ENCODE results near the gene SGCD.

The SGCD gene

GRCh38 chr5:156741516-156741915, 414.6 kb downstream of the SGCD start:
- Histone ChIP-seq H3K36me3 (replicated peaks) (no peaks in the 10 kb centered on the region), H3K9me3 (no peaks in the 10 kb centered on the region), H3K27me3 (ENCODE audit: low read depth) (no peaks in the 10 kb centered on the region), H3K4me3 (no peak overlapping the region), H3K4me1 (no peaks in the 10 kb centered on the region)
- no peak for DNase-seq (ENCODE audit: low spot score in 2 of 2)
- in situ Hi-C loops (cut with MboI; ENCODE audit: low sequenced_read_pairs) = no loop called here

- H3K4me1 ChIP-seq = no peaks in the 10 kb centered on the region
- in situ Hi-C loops (cut with MboI; ENCODE audit: low sequenced_read_pairs) = no loop called here
Measured at GRCh38 chr5:156753846-156754245, 426.9 kb downstream of the SGCD start.

GRCh38 chr5:156755421-156756087, 428.6 kb downstream of the SGCD start:
- Histone ChIP-seq H3K4me1 (no peaks in the 10 kb centered on the region), H3K9me3 (no peaks in the 10 kb centered on the region), H3K4me3 (no peak overlapping the region), H3K36me3 (replicated peaks) (no peaks in the 10 kb centered on the region), H3K27me3 (ENCODE audit: low read depth) (no peaks in the 10 kb centered on the region)
- in situ Hi-C loops (cut with MboI; ENCODE audit: low sequenced_read_pairs) = no loop called here
- DNase-seq (ENCODE audit: low spot score in 2 of 2) = no peak

More at GRCh38 chr5:156753846-156754245, 426.9 kb downstream of the SGCD start:
- DNase-seq (ENCODE audit: low spot score in 2 of 2) = no peak
- H3K36me3 ChIP-seq (replicated peaks) = no peaks in the 10 kb centered on the region
- no peaks in the 10 kb centered on the region for H3K9me3 ChIP-seq
- no peaks in the 10 kb centered on the region for H3K27me3 ChIP-seq (ENCODE audit: low read depth)
- H3K4me3 ChIP-seq = no peak overlapping the region

GRCh38 chr5:156758011-156758791, 431.2 kb downstream of the SGCD start:
- DNase-seq (ENCODE audit: low spot score in 2 of 2) = no peak
- H3K9me3 ChIP-seq = no peaks in the 10 kb centered on the region
- H3K4me1 ChIP-seq = no peaks in the 10 kb centered on the region
- H3K36me3 ChIP-seq (replicated peaks) = no peaks in the 10 kb centered on the region
- H3K4me3 ChIP-seq = no peak overlapping the region
- in situ Hi-C loops (cut with MboI; ENCODE audit: low sequenced_read_pairs) = no loop called here
- no peaks in the 10 kb centered on the region for H3K27me3 ChIP-seq (ENCODE audit: low read depth)

GRCh38 chr5:156759156-156759555, 432.2 kb downstream of the SGCD start:
- Histone ChIP-seq H3K9me3 (no peaks in the 10 kb centered on the region), H3K36me3 (replicated peaks) (no peaks in the 10 kb centered on the region), H3K4me3 (no peak overlapping the region), H3K4me1 (no peaks in the 10 kb centered on the region), H3K27me3 (ENCODE audit: low read depth) (no peaks in the 10 kb centered on the region)
- in situ Hi-C loops (cut with MboI; ENCODE audit: low sequenced_read_pairs) = no loop called here
- DNase-seq (ENCODE audit: low spot score in 2 of 2) = no peak

- in situ Hi-C loops (cut with MboI; ENCODE audit: low sequenced_read_pairs) = no loop called here
- H3K4me1 ChIP-seq = no peaks in the 10 kb centered on the region
- H3K9me3 ChIP-seq = no peaks in the 10 kb centered on the region
- H3K4me3 ChIP-seq = no peak overlapping the region
- DNase-seq (ENCODE audit: low spot score in 2 of 2) = no peak
- no peaks in the 10 kb centered on the region for H3K36me3 ChIP-seq (replicated peaks)
- H3K27me3 ChIP-seq (ENCODE audit: low read depth) = no peaks in the 10 kb centered on the region
Measured at GRCh38 chr5:156762771-156763170, 435.8 kb downstream of the SGCD start.

- in situ Hi-C loops (cut with MboI; ENCODE audit: low sequenced_read_pairs) = no loop called here
- DNase-seq (ENCODE audit: low spot score in 2 of 2) = no peak
Measured at GRCh38 chr5:156764176-156764971, 437.4 kb downstream of the SGCD start.

GRCh38 chr5:156774273-156774672, 447.3 kb downstream of the SGCD start:
- Histone ChIP-seq H3K27me3 (ENCODE audit: low read depth) (no peaks in the 10 kb centered on the region), H3K36me3 (replicated peaks) (no peaks in the 10 kb centered on the region), H3K4me3 (no peak overlapping the region), H3K4me1 (no peaks in the 10 kb centered on the region), H3K9me3 (no peaks in the 10 kb centered on the region)
- in situ Hi-C loops (cut with MboI; ENCODE audit: low sequenced_read_pairs) = no loop called here
- no peak for DNase-seq (ENCODE audit: low spot score in 2 of 2)

More at GRCh38 chr5:156764176-156764971, 437.4 kb downstream of the SGCD start:
- Histone ChIP-seq H3K36me3 (replicated peaks) (no peaks in the 10 kb centered on the region), H3K27me3 (ENCODE audit: low read depth) (no peaks in the 10 kb centered on the region), H3K4me1 (no peaks in the 10 kb centered on the region), H3K9me3 (no peaks in the 10 kb centered on the region), H3K4me3 (no peak overlapping the region)

- H3K4me1 ChIP-seq = no peaks in the 10 kb centered on the region
- DNase-seq (ENCODE audit: low spot score in 2 of 2) = no peak
- no peak overlapping the region for H3K4me3 ChIP-seq
- in situ Hi-C loops (cut with MboI; ENCODE audit: low sequenced_read_pairs) = no loop called here
- H3K9me3 ChIP-seq = no peaks in the 10 kb centered on the region
- no peaks in the 10 kb centered on the region for H3K36me3 ChIP-seq (replicated peaks)
- no peaks in the 10 kb centered on the region for H3K27me3 ChIP-seq (ENCODE audit: low read depth)
Measured at GRCh38 chr5:156778139-156778706, 451.3 kb downstream of the SGCD start.

GRCh38 chr5:156778752-156779151, 451.8 kb downstream of the SGCD start:
- Histone ChIP-seq H3K4me1 (no peaks in the 10 kb centered on the region), H3K36me3 (replicated peaks) (no peaks in the 10 kb centered on the region), H3K9me3 (no peaks in the 10 kb centered on the region), H3K4me3 (no peak overlapping the region), H3K27me3 (ENCODE audit: low read depth) (no peaks in the 10 kb centered on the region)
- no peak for DNase-seq (ENCODE audit: low spot score in 2 of 2)
- in situ Hi-C loops (cut with MboI; ENCODE audit: low sequenced_read_pairs) = no loop called here

GRCh38 chr5:156779436-156779835, 452.5 kb downstream of the SGCD start:
- no peaks in the 10 kb centered on the region for H3K27me3 ChIP-seq (ENCODE audit: low read depth)
- DNase-seq (ENCODE audit: low spot score in 2 of 2) = no peak
- in situ Hi-C loops (cut with MboI; ENCODE audit: low sequenced_read_pairs) = no loop called here
- H3K4me1 ChIP-seq = no peaks in the 10 kb centered on the region
- no peak overlapping the region for H3K4me3 ChIP-seq
- H3K9me3 ChIP-seq = no peaks in the 10 kb centered on the region
- no peaks in the 10 kb centered on the region for H3K36me3 ChIP-seq (replicated peaks)

GRCh38 chr5:156783092-156783491, 456.1 kb downstream of the SGCD start:
- no peak for DNase-seq (ENCODE audit: low spot score in 2 of 2)
- no peak overlapping the region for H3K4me3 ChIP-seq

GRCh38 chr5:156794687-156795086, 467.7 kb downstream of the SGCD start:
- H3K9me3 ChIP-seq = no peaks in the 10 kb centered on the region
- H3K4me1 ChIP-seq = peaks cover 5% of the 10 kb centered on the region; the same call in 1 of the 2 replicates
- no peaks in the 10 kb centered on the region for H3K27me3 ChIP-seq (ENCODE audit: low read depth)
- DNase-seq (ENCODE audit: low spot score in 2 of 2) = no peak
- no peaks in the 10 kb centered on the region for H3K36me3 ChIP-seq (replicated peaks)
- no peak overlapping the region for H3K4me3 ChIP-seq
- in situ Hi-C loops (cut with MboI; ENCODE audit: low sequenced_read_pairs) = no loop called here

More at GRCh38 chr5:156783092-156783491, 456.1 kb downstream of the SGCD start:
- Histone ChIP-seq H3K27me3 (ENCODE audit: low read depth) (no peaks in the 10 kb centered on the region), H3K36me3 (replicated peaks) (no peaks in the 10 kb centered on the region), H3K4me1 (no peaks in the 10 kb centered on the region), H3K9me3 (no peaks in the 10 kb centered on the region)
- in situ Hi-C loops (cut with MboI; ENCODE audit: low sequenced_read_pairs) = no loop called here
